Retinal pigment epithelial cell (primary cell): ENCODE measurements around the gene DNAH5.

ENCODE experiments used
- DNase-seq: peaks from one replicate; pipeline ENCODE4 v3.0.0-alpha.2; 2010; ENCODE audit warnings: low read depth
- H3K4me3 ChIP-seq: 2 replicates; pipeline ENCODE4 v1.5.1; 2011; ENCODE audit warnings: mild to moderate bottlenecking, low read length, control low read depth, moderate library complexity
- TF ChIP-seq, protein P1 (sequence below): conservative IDR thresholded peaks from 2 replicates; pipeline ENCODE4 v1.5.1; 2011; ENCODE audit warnings: low read depth, low read length, control low read depth, inconsistent platforms

The DNAH5 gene

DNA sequence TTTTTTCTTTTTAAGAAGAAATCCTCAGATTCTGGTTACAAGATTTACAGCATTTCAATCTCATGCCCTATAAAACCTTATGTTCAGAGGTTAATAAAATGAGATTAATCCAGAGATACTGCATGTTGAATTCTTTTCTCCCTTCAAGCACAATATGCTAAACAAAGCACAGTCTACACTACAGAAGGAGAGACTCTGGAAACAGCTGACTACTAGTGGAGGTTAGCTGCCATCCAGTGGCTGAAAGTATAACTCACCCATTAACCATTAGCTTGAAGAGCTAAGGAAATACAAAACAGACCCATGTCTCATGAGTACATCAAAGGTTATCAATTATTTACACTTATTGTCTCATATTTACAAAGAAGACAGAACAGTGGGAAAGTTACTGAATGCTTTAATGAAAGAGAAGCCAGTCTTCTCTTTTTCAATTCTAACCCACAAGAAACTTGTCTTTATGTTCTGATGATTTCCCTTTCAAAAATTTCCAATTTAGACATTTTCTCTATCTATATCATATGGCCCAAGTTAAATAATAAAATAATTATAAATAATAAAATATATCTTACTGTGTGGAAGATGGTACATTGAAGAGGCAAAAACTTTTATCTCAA, 12.7 kb upstream of the DNAH5 start:
- DNase-seq: no peak
- H3K4me3 ChIP-seq: no peak overlapping the region
- TF ChIP-seq, protein P1, sequence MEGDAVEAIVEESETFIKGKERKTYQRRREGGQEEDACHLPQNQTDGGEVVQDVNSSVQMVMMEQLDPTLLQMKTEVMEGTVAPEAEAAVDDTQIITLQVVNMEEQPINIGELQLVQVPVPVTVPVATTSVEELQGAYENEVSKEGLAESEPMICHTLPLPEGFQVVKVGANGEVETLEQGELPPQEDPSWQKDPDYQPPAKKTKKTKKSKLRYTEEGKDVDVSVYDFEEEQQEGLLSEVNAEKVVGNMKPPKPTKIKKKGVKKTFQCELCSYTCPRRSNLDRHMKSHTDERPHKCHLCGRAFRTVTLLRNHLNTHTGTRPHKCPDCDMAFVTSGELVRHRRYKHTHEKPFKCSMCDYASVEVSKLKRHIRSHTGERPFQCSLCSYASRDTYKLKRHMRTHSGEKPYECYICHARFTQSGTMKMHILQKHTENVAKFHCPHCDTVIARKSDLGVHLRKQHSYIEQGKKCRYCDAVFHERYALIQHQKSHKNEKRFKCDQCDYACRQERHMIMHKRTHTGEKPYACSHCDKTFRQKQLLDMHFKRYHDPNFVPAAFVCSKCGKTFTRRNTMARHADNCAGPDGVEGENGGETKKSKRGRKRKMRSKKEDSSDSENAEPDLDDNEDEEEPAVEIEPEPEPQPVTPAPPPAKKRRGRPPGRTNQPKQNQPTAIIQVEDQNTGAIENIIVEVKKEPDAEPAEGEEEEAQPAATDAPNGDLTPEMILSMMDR: peak; percentile 77

DNA sequence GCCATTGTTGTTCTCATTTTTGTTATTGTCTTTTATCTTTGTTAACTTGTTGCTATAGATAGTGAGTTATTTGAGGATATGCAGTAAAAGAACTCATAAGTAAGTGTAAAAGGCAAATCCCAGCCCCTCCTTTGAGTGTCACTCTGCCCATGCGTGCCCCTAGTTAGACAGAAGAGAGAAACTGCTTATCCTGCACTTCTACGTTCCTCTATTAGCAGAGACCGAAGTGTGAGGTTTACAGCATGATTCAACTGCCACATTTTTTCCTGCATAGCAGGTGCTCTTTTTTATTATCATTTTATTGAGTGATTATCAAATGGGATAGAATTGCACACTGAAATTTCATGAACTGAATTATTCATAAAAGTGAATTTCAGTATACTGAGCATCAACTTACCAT, 12.0 kb upstream of the DNAH5 start:
- DNase-seq: no peak
- TF ChIP-seq, protein P1: no peak

DNA sequence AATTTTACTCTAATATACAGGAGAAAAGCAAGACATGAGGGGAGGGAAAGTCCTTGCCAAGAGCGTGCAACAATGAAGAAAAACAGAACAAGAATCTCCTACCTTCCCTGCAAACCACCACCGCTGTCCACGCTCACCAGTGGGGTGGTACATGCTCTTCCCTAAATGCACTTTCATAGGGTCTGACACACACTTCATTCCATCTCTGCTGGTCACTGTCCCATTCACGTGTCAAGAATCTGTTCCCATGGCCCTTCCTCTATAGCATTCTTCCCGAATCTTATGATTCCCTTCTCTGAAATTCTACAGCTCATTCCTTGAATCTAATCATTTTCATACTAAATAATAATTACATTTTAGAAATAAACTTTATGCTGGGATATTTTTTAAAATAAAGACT, 11.4 kb upstream of the DNAH5 start:
- TF ChIP-seq, protein P1: no peak
- H3K4me3 ChIP-seq: no peak overlapping the region
- no peak for DNase-seq

More for the DNA sequence above, 12.0 kb upstream of the DNAH5 start:
- no peak overlapping the region for H3K4me3 ChIP-seq

GRCh38 chr5:13946111-13946510, 1.6 kb upstream of the DNAH5 start:
- DNase-seq: no peak
- TF ChIP-seq, protein P1: no peak

GRCh38 chr5:13945271-13945670, 783 bp upstream of the DNAH5 start:
- DNase-seq: no peak
- TF ChIP-seq, protein P1: no peak
- no peak overlapping the region for H3K4me3 ChIP-seq

More at GRCh38 chr5:13946111-13946510, 1.6 kb upstream of the DNAH5 start:
- H3K4me3 ChIP-seq: no peak overlapping the region

DNA sequence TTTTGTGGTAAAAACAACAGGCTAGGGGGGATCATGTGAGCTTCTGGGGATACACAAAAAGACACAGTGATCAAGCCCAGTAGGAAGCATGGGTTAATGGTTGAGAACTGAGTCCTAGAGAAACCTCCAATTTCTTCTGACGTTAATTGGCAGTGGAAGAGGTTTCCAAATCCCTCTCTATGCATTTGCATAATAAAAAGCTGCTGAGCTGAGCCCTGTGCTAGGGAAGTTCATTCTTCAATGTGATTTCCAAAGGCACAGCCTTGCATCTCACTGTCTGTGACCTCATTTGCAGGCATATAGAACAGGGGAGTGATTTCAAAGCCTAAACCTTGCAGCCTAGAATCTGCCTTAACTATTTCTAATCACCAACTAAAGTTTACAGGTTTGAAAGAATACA, 812 bp downstream of the DNAH5 start:
- no peak for DNase-seq
- no peak overlapping the region for H3K4me3 ChIP-seq
- TF ChIP-seq, protein P1: no peak

DNA sequence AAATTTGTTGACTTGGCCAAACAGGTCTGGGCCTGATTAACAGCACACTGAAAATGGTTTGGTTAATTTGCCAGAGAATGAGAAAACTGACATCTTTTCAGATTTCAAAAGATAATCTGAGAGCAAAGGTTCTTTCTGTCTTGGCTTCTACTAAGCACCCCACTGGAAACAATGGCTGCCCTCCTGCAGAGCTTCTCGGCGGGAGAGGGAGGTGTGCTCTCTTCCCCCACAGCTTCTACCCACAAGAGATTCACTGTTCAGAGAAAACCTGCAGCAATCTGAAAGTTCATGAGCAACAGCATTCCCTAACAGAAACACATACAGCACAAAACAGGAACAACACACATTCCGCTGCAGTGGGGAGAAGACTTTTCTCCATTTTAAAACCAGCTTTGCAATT, 3.0 kb downstream of the DNAH5 start:
- H3K4me3 ChIP-seq: no peak overlapping the region
- no peak for DNase-seq
- TF ChIP-seq, protein P1: no peak
